Liver (tissue), 3 donors: Measurements from ENCODE around the gene SAT1.

Source experiments
- ATF3 ChIP-seq: IDR thresholded peaks from 2 replicates; pipeline ENCODE4 v1.6.1; 2016; ENCODE audit warnings: antibody characterized with exemption
- FOXA1 ChIP-seq: IDR thresholded peaks from 2 replicates; pipeline ENCODE4 v1.6.1; 2016; ENCODE audit warnings: antibody characterized with exemption
- GABPA ChIP-seq, 2 donors: IDR thresholded peaks in 1 of 2; conservative IDR thresholded peaks in 1 of 2; 2 replicates each; pipeline ENCODE4 v1.6.1; 2016; ENCODE audit warnings: antibody characterized with exemption in 2 of 2, mild to moderate bottlenecking in 1 of 2, moderate library complexity in 1 of 2
- JUND ChIP-seq, 2 donors: IDR thresholded peaks; 2 replicates each; pipeline ENCODE4 v1.6.1; 2016; ENCODE audit warnings: antibody characterized with exemption in 2 of 2
- TAF1 ChIP-seq: conservative IDR thresholded peaks from 2 replicates; pipeline ENCODE4 v1.6.1; 2016; ENCODE audit warnings: antibody characterized with exemption, mild to moderate bottlenecking
- YY1 ChIP-seq: IDR thresholded peaks from 2 replicates; pipeline ENCODE4 v1.6.1; 2016; ENCODE audit warnings: antibody characterized with exemption, mild to moderate bottlenecking
- TF ChIP-seq, protein P1 (sequence below): IDR thresholded peaks from 2 replicates; pipeline ENCODE4 v1.6.1; 2016; ENCODE audit warnings: antibody characterized with exemption, mild to moderate bottlenecking
- TF ChIP-seq, protein P2 (sequence below): fragments of 150-350 bp; IDR thresholded peaks from 2 replicates; pipeline ENCODE4 v1.5.1; 2017; ENCODE audit warnings: improper control_type of control experiment, low read depth, low read length; ENCODE audit not compliant: missing input control
- TF ChIP-seq, protein P3 (sequence below): IDR thresholded peaks from 2 replicates; pipeline ENCODE4 v1.6.1; 2016; ENCODE audit warnings: antibody characterized with exemption
- donor health status: healthy.
- donor health status: healthy.

DNA sequence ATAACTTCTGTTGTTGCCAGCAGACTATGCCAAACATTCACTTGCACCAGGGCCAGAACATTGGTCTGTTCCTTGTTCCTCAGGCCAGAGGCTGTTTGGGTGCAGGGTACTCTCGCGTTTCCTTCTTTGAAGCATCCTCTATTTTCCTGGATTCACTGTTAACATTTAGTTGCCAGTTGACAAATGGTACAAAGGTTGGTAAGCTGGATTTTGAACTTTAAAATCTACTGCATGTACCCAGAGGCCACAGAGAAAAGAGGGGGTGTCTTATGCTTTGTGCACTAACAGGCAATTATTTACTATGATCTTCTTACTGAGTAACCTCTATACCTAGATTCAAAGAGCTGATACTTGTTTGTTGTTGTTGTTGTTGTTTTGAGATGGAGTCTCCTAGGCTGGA is 12.8 kb upstream of the SAT1 start:
- TF ChIP-seq, protein P1, sequence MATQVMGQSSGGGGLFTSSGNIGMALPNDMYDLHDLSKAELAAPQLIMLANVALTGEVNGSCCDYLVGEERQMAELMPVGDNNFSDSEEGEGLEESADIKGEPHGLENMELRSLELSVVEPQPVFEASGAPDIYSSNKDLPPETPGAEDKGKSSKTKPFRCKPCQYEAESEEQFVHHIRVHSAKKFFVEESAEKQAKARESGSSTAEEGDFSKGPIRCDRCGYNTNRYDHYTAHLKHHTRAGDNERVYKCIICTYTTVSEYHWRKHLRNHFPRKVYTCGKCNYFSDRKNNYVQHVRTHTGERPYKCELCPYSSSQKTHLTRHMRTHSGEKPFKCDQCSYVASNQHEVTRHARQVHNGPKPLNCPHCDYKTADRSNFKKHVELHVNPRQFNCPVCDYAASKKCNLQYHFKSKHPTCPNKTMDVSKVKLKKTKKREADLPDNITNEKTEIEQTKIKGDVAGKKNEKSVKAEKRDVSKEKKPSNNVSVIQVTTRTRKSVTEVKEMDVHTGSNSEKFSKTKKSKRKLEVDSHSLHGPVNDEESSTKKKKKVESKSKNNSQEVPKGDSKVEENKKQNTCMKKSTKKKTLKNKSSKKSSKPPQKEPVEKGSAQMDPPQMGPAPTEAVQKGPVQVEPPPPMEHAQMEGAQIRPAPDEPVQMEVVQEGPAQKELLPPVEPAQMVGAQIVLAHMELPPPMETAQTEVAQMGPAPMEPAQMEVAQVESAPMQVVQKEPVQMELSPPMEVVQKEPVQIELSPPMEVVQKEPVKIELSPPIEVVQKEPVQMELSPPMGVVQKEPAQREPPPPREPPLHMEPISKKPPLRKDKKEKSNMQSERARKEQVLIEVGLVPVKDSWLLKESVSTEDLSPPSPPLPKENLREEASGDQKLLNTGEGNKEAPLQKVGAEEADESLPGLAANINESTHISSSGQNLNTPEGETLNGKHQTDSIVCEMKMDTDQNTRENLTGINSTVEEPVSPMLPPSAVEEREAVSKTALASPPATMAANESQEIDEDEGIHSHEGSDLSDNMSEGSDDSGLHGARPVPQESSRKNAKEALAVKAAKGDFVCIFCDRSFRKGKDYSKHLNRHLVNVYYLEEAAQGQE: no peak
- TF ChIP-seq JUND (IDR thresholded peaks at IDR 0.05) (peak in 1 of 2 donors; percentile 70), TAF1 (no peak), ATF3 (no peak), GABPA (IDR thresholded peaks at IDR 0.05 in 1 of 2, conservative IDR thresholded peaks at IDR 0.05 in 1 of 2) (no peak), YY1 (peak; percentile 11), FOXA1 (no peak)
- TF ChIP-seq, protein P2, sequence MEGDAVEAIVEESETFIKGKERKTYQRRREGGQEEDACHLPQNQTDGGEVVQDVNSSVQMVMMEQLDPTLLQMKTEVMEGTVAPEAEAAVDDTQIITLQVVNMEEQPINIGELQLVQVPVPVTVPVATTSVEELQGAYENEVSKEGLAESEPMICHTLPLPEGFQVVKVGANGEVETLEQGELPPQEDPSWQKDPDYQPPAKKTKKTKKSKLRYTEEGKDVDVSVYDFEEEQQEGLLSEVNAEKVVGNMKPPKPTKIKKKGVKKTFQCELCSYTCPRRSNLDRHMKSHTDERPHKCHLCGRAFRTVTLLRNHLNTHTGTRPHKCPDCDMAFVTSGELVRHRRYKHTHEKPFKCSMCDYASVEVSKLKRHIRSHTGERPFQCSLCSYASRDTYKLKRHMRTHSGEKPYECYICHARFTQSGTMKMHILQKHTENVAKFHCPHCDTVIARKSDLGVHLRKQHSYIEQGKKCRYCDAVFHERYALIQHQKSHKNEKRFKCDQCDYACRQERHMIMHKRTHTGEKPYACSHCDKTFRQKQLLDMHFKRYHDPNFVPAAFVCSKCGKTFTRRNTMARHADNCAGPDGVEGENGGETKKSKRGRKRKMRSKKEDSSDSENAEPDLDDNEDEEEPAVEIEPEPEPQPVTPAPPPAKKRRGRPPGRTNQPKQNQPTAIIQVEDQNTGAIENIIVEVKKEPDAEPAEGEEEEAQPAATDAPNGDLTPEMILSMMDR: no peak
- TF ChIP-seq, protein P3, sequence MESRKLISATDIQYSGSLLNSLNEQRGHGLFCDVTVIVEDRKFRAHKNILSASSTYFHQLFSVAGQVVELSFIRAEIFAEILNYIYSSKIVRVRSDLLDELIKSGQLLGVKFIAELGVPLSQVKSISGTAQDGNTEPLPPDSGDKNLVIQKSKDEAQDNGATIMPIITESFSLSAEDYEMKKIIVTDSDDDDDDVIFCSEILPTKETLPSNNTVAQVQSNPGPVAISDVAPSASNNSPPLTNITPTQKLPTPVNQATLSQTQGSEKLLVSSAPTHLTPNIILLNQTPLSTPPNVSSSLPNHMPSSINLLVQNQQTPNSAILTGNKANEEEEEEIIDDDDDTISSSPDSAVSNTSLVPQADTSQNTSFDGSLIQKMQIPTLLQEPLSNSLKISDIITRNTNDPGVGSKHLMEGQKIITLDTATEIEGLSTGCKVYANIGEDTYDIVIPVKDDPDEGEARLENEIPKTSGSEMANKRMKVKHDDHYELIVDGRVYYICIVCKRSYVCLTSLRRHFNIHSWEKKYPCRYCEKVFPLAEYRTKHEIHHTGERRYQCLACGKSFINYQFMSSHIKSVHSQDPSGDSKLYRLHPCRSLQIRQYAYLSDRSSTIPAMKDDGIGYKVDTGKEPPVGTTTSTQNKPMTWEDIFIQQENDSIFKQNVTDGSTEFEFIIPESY: peak; percentile 69
